CD4-positive, alpha-beta T cell treated with Interferon alpha-2 for 1 hour (primary cell): ENCODE data around the gene PEPD.

ENCODE experiments used
- DNase-seq, 2 donors: peaks; one replicate each; pipeline ENCODE4 v3.0.0-alpha.2; 2020 to 2022

Gene PEPD

DNA sequence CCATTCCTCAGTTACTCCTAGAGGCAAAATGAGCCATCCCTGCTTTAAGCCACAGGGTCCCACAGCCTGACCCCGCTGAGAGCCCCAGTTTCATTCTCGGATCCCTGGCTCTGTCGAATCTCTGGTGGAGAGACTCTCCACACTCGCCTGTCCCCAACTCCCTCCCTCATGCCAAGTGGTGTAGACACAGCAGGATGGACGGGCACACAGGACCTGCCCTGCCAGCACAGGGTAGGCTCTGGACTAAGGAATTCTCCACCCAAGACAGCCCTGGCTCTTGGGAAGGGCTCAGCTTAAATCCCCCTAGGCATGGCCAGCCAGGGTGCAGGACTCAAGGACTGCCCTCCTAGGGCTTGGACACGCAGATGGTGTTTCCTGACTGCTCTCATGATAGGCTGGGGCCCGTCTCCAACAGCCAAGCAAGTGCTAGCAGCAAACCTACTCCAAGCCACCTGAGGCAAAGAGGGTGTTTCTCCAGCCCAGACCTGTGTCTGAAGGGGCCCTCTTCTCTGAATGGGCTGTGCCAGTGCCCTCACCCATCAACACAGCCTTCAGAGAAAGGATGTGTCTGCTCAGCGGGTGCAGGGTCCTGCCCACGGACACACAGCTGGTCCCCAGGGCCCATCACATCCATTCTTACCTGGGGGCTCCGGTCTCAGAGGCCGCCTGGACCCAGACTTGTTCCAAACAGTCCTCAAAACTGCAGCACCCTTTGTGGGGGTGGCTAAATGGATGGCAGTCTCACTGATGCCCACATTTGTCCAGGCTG, 65.3 kb downstream of the PEPD start:
- DNase-seq: no peak

DNA sequence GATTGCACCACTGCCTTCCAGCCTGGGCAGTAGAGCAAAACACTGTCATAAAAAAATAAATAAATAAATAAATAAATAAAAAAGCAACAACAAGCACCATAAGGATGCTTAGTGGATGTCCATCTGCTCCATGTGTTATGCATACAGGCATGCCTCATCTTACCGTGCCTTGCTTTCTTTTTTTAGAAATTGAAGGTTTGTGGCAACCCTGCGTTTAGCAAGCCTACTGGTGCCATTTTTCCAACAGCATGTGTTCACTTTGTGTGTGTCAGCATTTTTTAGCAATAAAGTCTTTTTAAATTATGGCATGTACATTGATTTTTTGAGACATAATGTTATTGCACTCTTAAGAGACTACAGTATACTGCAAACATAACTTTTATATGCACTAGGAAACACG, 68.3 kb downstream of the PEPD start:
- DNase-seq: no peak

DNA sequence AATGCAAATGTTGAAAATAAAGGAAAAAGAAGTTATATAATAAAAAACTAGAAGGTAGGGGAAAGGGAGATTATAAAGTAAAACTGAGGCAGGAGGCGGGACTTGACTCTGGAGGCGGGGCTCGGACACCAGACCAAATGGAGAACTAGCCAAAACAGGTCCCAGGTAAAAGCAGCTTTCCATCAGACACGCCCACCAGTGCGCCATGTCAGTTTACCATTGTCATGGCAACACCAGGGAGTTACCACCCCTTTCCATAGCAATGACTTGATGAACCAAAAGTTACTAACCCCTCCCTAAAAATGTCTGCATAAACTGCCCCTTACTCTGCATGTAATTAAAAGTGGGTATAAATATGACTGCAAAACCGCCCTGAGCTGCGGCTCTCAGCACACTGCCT, 70.9 kb downstream of the PEPD start:
- DNase-seq: no peak

DNA sequence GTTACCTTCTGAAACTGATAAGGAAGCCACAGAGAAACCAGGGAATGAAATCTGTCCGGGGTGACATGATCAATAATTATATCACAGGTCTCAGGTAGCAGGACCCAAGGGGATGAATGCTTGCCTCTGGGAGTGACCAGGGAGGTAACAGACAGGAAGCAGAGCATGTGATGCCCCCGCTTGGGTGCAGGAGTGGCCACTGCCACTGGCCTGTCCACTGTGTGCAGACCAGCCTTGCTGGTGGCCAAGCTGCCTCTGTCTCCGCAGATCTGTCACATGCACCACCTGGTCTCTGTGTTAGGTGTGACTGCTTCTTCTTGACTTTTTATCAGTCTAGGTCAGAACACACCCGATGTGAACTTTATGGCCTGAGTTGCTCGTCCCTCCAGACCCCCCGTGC, 71.8 kb downstream of the PEPD start:
- DNase-seq: no peak

DNA sequence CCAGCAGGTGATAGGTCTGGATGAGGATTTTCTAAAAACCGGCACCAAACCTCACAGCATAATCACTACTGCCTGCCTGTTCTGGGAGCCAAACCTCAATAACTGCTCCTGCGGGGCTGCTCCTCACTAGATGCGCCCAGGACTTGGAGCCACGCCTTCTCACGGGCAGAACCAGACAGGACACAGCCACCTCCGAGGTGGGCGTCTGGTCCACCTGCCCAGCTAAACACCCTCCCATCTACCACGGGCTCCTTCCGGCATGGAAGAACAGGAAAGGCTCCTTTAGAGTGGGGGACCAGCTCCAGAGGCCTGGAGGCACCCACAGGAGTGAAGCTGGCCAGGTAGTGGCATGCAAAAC, 73.5 kb downstream of the PEPD start:
- no peak for DNase-seq

DNA sequence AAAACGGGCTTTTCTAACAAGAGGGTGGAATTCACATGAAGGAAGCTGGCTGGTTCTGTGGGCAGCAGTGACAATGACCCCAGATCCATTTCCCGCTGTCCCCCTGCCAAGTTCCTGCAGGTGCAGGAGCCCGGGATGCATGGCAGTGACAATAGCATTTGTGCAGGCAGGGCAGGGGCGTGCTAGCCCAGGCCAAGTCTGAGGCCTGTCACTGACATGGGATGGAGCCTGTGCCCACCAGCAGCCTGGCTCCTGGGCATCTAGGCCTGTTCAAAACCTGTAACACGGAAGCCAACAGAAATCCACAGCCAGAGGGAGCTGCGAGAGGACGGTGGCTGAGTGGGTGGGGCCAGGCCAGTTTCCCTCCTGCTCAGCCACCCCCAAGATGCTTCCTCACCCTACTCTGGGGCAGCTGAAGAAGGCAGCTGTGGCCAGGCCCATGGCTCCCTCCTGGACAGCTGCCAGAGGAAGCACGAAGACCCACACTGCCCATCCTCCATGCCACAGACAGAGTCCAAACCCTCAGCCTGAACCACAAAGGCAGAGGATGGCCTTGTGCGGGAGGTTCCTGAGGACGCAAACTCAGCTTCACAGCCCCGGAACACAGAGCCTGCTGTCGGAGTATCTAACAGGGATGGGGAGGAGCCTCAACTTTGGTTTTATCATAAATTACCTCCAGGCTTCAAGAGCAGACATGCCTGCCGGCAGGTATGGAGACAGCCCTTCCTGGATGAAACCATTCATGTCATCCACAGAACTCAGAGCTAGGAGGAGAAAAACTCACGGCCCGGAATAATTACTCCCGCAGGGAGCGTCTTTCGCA, 74.0 kb downstream of the PEPD start:
- no peak for DNase-seq

DNA sequence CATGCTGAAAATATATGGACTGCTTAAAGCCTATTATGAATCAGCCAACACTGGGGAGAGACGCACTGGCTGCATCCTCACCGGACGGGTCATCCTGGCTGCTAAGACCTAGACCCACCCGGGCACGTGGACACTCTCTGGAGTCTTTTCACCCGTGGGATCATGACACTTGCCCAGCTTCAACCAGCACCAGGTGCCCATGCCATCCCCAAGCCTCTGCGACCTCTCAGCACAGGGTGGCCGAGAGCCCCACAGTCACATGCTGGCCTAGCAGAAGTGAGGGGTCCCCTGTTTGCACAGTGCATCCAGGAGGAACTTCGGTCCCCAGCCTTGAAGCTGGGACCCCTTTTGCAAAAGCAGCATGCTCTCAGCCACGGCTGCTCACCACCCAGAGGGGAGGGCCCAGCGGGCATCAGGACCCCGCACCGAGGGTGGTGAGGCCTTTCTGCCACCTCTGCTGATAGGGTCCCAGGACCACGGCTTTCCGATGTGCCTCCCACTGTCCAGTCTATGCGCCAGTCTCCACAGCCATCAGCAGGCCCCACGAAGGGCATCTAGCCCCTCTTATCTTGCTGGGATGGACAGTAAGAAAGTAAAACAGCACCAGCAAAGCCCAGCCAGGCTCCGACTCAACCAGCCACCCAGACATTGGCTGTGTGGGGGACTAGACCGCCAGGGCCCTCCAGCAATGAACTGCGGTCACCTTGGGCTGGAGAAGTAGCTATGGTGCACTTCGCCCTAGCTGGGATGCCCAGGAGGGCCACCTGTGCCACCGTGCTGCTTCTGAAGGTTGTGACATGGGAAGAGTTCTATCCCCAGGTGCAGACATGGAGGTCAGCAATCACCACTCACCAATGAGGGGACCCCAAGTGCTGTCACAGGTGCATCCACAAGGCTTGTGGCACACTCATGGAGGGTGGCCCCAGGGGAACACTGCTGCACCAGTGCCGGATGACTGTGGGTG, 75.0 kb downstream of the PEPD start:
- DNase-seq: no peak

DNA sequence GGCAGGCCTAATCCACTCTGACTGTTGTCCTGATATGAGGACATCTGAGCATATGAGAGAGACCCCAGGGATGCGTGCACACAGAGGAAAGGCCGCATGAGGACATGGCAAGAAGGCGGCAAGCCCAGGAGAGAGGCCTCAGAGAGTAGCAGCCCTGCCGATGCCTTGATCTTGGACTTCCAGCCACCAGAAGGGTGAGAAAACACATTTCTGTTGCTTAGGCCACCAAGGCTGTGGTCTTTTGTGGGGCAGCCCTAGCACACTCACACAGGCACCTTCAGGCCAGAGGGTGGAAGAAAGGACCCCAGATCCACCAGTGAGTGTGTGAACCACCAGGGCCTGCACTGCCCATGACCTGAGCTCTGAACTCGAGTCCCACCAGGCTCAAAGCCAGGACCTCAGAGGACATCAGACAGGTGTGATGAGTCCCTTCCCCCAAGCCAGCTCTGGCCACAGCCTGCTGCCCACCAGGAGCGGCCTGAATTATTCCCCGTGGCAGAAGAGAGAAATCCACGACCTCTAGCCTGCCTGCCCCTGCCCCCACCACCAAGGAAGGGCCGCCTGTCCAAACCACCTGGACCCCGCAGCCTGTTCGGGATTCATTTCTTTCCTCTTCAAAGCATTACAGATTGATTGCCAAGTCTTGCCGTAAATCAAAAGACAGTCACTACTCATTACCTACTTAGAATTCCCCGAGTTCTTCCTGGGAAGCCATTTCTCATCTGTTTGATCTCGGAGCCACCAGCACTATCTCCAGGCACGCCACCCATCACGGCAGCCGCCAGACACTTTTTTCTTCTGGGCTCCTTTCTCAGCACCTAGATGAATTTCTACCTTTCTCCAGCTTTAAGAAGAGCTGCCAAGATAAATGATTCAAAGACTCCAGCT, 75.9 kb downstream of the PEPD start:
- DNase-seq: no peak

DNA sequence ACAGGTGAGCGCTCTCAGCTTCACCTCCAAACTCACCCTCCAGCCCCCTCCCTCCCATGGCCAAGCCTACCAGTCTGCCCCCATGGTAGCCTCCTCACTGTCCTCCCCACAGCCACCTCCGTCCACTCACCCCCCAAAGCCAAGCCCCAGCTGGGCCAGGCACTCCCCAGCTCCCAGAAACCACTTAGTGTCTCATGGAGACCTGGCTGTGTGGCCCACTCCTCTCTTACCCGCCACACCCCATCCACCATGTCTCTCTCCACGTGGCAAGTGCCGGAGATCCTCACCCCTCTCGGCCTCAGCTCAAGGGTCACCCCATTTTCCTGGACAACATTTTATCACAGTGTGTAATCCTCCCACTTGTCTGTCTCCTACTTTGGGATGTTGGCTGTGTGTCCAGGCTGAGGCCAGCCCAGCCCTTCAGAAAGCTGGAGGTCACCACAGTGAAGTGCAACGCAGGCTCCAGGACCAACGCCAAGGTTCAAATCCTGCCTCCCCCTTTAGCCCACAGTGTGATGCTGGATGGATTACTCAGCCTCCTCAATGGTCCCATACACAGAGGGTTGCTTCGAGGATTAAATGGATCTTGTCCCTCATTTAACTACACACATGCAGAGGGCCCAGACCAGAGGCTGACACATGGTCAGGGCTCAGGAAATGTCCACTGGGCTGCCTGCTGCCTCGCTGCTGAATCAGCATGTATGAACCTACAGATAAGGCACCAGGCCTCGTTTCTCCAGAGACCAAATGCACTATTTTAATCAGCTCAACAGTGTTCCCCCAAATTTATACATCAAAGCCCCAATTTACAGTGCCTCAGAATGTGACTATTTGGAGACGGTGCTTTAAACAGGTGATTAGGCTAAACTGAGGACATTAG, 76.8 kb downstream of the PEPD start:
- no peak for DNase-seq

DNA sequence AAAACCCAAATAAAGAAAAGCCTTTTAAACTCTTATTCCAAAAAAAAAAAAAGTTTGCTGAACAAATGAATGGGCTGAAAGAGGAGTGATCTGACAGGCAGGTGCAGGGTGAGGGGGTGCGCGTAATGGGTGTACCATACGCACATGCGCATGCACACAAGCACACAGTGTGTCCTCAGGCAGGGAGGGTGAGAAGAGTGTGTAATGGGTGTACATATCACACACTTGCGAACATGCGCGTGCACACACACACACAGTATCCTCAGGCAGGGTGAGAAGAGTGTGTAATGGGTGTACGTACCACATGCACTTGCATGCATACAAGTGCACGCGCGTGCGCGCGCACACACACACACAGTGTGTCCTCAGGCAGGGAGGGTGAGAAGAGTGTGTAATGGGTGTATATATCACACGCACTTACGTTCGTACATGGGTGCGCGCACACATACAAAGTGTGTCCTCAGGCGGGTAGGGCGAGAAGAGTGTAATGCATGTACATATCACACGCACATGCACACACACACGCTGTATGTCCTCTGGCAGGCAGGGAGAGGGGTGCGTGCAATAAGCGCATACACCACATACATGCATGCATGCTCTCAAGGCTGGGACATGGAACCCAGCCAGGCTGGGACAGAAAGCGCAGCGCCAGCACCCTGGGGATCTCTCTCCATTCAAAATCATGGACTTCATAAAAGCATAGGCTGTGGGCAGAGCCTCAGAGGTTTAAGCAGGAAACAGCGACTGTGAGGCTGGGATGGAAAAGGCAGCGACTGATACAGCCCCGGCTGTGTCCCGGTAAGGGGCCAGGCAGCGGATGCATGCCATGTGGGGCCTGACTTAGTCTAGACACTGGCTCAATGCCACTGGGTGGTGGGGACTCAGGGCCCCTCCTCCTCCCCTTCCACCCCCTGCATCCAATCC, 77.7 kb downstream of the PEPD start:
- DNase-seq: no peak

DNA sequence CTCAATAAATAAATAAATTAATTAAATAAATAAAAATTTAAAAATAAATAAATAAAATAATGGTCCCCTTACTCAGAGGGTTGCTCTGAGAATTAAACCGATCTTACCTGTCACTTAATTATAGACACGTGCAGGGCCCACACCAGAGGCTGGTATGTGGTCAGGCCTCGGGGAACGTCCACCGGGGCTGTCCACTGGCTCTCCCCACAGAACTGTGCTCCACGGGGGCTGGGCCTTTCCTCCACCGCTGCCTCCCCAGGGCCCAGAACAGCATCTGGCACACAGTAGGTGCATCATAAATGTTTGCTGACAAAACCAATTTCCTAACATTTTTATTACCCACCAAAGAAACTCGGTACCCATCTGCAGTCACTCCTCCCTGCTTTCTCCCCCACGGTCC, 78.9 kb downstream of the PEPD start:
- DNase-seq: no peak

DNA sequence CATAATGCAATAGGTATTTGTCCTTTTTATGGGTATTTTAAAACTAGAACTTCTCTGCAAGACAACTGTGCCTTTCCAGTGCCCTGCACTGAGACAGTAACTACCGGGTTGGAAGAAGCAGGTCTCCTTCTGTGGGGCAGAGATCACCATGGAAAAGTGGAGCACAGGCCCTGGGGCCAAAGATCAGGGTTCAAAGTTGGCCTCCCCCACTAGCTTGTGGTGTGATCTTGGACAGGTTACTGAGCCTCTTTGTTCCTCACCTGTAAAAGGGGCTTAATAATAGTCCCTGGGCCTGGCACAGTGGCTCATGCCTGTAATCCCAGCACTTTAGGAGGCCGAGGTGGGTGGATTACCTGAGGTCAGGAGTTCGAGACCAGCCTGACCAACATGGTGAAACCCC, 79.8 kb downstream of the PEPD start:
- DNase-seq: no peak

DNA sequence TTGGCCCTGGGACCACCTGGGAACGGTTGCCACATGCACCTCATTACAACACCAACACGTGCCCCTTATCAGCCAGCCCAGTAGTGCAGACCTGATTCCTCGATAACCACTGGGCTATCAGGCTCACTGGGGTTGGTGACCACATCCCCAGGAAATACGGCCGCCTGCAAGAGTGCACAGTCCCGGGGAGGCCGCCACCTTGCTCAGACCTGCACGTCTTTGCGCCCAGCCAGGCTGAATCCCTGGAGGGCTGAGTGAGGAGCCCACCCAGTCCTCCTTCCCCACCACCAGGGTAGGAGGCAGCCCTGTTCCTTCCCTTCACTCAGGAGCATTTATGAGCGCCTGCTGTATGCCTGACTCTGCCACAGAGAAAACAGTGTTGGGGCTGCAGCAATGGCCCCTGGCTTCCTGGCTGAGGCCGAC, 80.3 kb downstream of the PEPD start:
- no peak for DNase-seq

DNA sequence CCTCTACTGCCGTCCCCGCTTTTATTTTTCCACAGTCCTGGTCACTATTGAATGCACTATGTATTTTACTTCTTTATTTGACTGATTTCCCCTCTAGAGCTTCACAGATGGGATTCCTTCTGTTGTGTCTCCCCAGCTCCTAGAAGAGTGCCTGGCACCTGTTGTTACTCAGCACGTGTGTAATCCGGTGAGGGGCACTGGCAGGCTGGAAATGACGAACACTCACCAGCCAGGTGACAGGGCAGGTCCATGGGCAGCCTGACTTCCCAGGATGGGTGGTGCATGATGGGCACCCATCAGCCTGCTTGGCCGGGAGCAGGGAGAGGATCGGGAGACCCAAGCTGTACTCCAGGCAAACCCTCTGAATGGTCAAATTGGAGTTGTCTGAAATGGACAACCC, 80.9 kb downstream of the PEPD start:
- no peak for DNase-seq

DNA sequence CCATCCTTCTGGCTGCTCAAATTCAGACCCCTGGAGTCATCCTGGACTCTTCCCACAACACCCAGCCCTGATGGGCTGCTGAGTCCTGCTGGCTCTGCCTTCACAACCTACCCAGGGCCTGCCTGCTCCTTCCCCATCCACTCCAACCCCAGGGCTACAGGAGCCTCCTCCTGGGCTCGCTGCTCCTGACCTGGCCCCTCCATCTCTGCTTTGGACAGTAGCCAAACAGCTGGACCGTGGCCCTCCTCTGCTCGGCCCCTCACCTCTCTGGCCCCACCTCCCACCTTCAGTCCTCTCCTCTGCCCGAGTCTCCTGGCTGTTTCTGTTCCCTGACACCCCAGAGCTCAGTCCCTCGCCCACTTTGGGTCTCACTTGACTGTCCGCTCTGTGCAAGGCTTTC, 81.3 kb downstream of the PEPD start:
- DNase-seq: no peak

DNA sequence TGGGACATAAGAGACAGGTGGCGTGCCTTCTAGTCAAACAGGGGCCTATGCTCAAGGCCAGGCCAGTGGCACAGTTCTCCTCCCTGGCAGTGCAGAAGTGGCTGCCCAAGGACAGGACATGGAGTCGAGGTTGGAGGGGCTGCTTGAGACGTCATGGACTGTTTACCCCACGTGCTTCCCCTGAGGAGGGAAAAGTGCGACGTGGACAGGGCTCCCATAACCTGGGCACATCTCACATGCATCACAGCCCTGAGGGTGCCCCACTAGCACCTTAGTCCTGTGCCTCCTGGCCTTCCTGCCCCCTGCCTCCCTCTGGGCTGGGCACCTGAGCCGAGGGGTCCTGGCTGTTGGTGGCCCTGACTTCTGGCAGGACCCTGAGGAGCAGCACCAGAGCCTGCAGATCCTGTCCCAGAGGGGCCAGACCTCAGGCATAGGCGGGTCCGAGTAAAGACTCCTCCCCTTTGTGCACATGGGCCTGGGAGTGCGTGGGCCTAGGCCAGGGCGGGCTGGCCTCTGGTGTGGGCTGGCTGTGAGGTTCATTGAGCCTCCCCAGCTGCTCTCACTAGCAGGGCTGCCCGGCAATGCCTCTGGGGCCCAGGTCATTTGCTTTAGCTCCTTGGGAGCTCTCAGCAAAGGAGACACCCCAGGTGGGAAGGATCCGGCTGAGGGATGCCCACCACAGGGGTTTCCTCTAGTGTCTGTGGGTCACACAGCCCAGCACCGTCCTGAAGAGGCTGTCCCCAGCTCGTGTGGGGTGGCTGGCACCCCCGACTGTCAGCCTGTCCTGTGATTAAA, 82.4 kb downstream of the PEPD start:
- DNase-seq: no peak

DNA sequence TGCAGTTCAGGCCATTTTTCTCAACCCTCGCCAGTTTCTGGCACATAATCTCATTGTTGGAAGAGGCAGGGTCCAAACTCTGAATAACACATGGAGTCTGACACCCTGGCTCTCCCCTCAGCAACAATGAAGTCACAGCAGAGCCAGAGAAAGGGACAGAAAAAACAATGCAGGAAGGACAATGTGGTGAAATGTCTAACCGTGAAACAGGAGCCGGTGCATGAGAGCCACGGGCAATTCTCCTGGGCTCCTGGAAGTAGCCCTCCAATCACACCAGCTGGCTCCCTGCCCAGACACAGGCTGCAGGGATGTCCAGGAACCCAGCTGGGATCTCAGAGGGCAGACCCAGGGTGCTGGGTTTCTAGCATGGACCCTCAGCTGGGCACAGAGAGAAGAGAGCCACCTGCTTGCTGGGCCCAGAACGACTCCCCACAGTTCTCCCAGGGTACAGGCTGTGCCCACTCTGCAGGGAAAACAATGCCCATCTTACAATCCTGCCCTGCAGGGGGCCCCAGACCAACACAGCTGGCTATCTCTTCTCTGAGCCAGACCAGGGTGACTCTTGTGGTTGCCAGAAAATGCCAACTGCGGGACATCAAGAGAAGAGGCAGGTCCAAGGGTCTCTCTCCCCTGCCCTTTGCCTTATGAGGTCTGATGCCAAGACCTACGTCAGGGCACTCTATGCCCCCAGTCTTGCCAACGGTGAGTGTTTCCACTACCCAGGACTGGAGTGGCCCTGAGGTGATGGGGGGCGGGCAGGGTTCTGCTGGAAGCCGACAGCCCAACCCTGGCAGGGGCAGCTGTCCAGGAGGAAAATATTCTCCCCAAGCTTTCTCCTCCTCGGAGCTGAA, 83.5 kb downstream of the PEPD start:
- no peak for DNase-seq

DNA sequence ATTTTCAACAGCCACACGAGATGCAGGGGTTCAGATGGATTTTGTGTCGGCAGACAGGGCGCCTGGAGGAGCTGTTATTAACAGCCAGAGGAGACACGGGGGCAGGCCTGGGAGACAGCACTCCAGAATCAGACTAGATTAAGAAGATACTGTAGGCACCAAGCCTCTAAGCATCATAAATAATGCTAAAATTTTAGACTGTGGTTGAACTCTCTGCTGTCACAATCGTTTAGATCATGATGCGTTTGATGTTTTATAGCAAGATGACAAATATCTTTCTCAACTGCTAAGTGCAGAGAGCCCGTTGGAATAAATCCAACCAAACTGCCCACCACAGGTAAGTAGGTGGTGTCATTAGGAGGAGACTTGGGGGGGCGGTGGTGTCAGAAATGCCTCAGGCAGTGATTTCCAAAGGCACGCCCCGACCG, 84.2 kb downstream of the PEPD start:
- no peak for DNase-seq
